ENCODE measurements around the gene GRIA1.

Gene GRIA1

GRCh38 chr5:153783362-153783658 is 292.8 kb downstream of the GRIA1 start:
- no peak for DNase-seq (ENCODE audit: low read depth)
- H3K4me3 ChIP-seq (ENCODE audit: control insufficient read depth, low read depth, low read length) = no peak overlapping the region
- TF ChIP-seq, protein P1, sequence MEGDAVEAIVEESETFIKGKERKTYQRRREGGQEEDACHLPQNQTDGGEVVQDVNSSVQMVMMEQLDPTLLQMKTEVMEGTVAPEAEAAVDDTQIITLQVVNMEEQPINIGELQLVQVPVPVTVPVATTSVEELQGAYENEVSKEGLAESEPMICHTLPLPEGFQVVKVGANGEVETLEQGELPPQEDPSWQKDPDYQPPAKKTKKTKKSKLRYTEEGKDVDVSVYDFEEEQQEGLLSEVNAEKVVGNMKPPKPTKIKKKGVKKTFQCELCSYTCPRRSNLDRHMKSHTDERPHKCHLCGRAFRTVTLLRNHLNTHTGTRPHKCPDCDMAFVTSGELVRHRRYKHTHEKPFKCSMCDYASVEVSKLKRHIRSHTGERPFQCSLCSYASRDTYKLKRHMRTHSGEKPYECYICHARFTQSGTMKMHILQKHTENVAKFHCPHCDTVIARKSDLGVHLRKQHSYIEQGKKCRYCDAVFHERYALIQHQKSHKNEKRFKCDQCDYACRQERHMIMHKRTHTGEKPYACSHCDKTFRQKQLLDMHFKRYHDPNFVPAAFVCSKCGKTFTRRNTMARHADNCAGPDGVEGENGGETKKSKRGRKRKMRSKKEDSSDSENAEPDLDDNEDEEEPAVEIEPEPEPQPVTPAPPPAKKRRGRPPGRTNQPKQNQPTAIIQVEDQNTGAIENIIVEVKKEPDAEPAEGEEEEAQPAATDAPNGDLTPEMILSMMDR (IDR thresholded peaks at IDR 0.05; ENCODE audit: control insufficient read depth, insufficient read depth, low read depth, low read length, missing control alignments) = no peak

GRCh38 chr5:153784277-153784676 is 293.8 kb downstream of the GRIA1 start:
- DNase-seq (ENCODE audit: low read depth) = no peak
- TF ChIP-seq, protein P1 (IDR thresholded peaks at IDR 0.05; ENCODE audit: control insufficient read depth, insufficient read depth, low read depth, low read length, missing control alignments) = no peak
- H3K4me3 ChIP-seq (ENCODE audit: control insufficient read depth, low read depth, low read length) = no peak overlapping the region

DNA sequence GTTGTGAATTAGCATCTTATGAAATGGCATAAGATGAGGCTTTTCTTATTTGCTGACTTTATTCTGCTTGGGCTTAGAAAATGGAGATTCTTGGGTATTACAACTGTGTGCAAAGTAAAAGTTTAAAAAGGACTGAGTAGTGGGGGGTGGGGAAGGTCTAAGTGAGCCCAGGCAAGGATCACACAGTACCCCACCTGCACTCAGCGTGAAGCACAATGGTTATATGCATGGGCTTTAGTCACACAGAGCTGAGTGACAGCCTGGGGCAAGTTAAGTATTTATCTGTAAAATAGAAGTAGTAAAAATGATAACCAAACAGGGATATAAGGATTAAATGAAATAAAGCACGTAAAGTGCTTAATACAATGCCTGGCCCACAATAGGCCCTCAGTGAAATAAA is 300.9 kb downstream of the GRIA1 start:
- TF ChIP-seq, protein P1 (IDR thresholded peaks at IDR 0.05; ENCODE audit: control insufficient read depth, insufficient read depth, low read depth, low read length, missing control alignments) = no peak
- DNase-seq (ENCODE audit: low read depth) = no peak
- no peak overlapping the region for H3K4me3 ChIP-seq (ENCODE audit: control insufficient read depth, low read depth, low read length)

GRCh38 chr5:153792305-153792704 is 301.8 kb downstream of the GRIA1 start:
- no peak overlapping the region for H3K4me3 ChIP-seq (ENCODE audit: control insufficient read depth, low read depth, low read length)
- TF ChIP-seq, protein P1 (IDR thresholded peaks at IDR 0.05; ENCODE audit: control insufficient read depth, insufficient read depth, low read depth, low read length, missing control alignments) = no peak
- no peak for DNase-seq (ENCODE audit: low read depth)

GRCh38 chr5:153793699-153794098 is 303.2 kb downstream of the GRIA1 start:
- TF ChIP-seq, protein P1 (IDR thresholded peaks at IDR 0.05; ENCODE audit: control insufficient read depth, insufficient read depth, low read depth, low read length, missing control alignments) = no peak
- no peak for DNase-seq (ENCODE audit: low read depth)
- H3K4me3 ChIP-seq (ENCODE audit: control insufficient read depth, low read depth, low read length) = no peak overlapping the region

DNA sequence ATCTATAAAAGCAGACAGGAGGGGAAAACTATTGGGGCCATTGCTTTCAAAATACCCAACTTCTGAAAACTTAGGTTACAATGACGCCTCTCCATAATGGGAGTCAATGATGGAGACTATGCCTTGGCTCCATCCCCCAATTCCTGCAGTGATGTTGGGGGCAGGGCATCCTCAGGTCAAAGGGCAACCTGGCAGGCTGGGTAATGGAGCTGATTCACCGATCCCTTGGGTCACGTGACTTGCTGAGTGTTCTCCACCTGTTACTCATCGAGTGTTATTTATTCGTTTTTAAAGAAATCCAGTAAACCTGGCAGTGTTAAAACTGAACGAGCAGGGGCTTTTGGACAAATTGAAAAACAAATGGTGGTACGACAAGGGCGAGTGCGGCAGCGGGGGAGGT is 303.9 kb downstream of the GRIA1 start:
- H3K4me3 ChIP-seq (ENCODE audit: control insufficient read depth, low read depth, low read length) = no peak overlapping the region
- TF ChIP-seq, protein P1 (IDR thresholded peaks at IDR 0.05; ENCODE audit: control insufficient read depth, insufficient read depth, low read depth, low read length, missing control alignments) = no peak
- DNase-seq (ENCODE audit: low read depth) = no peak

DNA sequence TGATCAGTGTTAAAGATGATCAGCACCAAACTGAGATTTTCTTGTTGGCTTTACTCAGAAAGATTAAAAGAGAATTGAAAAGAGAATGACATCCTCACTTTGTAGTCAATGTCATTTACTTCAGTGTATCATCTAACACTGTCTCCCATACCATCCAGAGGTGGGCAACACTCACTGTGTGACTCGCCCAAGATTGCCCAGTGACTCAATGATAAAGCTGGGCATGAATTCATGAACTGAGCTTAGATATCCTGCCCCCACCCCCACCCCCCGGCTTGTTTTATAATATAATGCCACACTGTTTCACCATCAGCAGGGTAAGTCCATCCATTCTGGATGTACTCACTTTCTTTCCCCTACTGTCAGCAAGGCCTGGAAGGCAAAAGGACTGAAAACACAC is 306.1 kb downstream of the GRIA1 start:
- no peak overlapping the region for H3K4me3 ChIP-seq (ENCODE audit: control insufficient read depth, low read depth, low read length)
- TF ChIP-seq, protein P1 (IDR thresholded peaks at IDR 0.05; ENCODE audit: control insufficient read depth, insufficient read depth, low read depth, low read length, missing control alignments) = no peak
- no peak for DNase-seq (ENCODE audit: low read depth)
